SK-N-SH (cell line): Measurements from ENCODE around the gene TMPRSS13.

Experiments
- CTCF ChIP-seq: fragments of 200-600 bp; sonication (generic); IDR thresholded peaks from 2 replicates; pipeline ENCODE4 v1.6.1; 2017; ENCODE audit warnings: antibody characterized with exemption, mild to moderate bottlenecking, moderate library complexity
- EZH2phosphoT487 ChIP-seq: fragments of 200-600 bp; sonication (generic); IDR thresholded peaks from 2 replicates; pipeline ENCODE4 v1.6.1; 2017; ENCODE audit warnings: low read depth, mixed run types, mild to moderate bottlenecking, antibody characterized with exemption, moderate library complexity, borderline replicate concordance
- GATA2 ChIP-seq: sonication (generic); formaldehyde crosslinking; IDR thresholded peaks from 2 replicates; pipeline ENCODE4 v1.5.0; 2020; ENCODE audit warnings: mild to moderate bottlenecking, missing genetic modification reagents
- JUND ChIP-seq: IDR thresholded peaks from 2 replicates; pipeline ENCODE4 v1.4.0; 2012
- MXI1 ChIP-seq: IDR thresholded peaks from 2 replicates; pipeline ENCODE4 v1.6.1; 2012; ENCODE audit warnings: mild to moderate bottlenecking, low read depth, low read length, improper control_type of control experiment
- POLR2AphosphoS5 ChIP-seq: IDR thresholded peaks from 2 replicates; pipeline ENCODE4 v1.6.1; 2012; ENCODE audit warnings: low read depth, low read length
- RAD21 ChIP-seq: IDR thresholded peaks from 2 replicates; pipeline ENCODE4 v1.6.1; 2012; ENCODE audit warnings: mild to moderate bottlenecking, low read length
- RFX5 ChIP-seq: IDR thresholded peaks from 2 replicates; pipeline ENCODE4 v1.6.1; 2012; ENCODE audit warnings: mild to moderate bottlenecking, improper control_type of control experiment, low read length
- SMC3 ChIP-seq: IDR thresholded peaks from 2 replicates; pipeline ENCODE4 v1.6.1; 2012; ENCODE audit warnings: low read depth, low read length, improper control_type of control experiment
- TF ChIP-seq, protein P1 (sequence below): IDR thresholded peaks from 2 replicates; pipeline ENCODE4 v1.4.0; 2012; ENCODE audit warnings: low read depth
- TF ChIP-seq, protein P2 (sequence below): IDR thresholded peaks from 2 replicates; pipeline ENCODE4 v1.4.0; 2012; ENCODE audit warnings: low read depth, borderline replicate concordance

- TF ChIP-seq POLR2AphosphoS5 (no peak), MXI1 (no peak), EZH2phosphoT487 (no peak), CTCF (no peak), RFX5 (no peak), SMC3 (no peak), RAD21 (no peak), JUND (no peak), GATA2 (CRISPR knock-in tag) (no peak)
- TF ChIP-seq, protein P1, sequence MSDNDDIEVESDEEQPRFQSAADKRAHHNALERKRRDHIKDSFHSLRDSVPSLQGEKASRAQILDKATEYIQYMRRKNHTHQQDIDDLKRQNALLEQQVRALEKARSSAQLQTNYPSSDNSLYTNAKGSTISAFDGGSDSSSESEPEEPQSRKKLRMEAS: no peak
- TF ChIP-seq, protein P2, sequence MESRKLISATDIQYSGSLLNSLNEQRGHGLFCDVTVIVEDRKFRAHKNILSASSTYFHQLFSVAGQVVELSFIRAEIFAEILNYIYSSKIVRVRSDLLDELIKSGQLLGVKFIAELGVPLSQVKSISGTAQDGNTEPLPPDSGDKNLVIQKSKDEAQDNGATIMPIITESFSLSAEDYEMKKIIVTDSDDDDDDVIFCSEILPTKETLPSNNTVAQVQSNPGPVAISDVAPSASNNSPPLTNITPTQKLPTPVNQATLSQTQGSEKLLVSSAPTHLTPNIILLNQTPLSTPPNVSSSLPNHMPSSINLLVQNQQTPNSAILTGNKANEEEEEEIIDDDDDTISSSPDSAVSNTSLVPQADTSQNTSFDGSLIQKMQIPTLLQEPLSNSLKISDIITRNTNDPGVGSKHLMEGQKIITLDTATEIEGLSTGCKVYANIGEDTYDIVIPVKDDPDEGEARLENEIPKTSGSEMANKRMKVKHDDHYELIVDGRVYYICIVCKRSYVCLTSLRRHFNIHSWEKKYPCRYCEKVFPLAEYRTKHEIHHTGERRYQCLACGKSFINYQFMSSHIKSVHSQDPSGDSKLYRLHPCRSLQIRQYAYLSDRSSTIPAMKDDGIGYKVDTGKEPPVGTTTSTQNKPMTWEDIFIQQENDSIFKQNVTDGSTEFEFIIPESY: no peak
Measured at GRCh38 chr11:117970400-117971024, 41.3 kb upstream of the TMPRSS13 start.
